ENCODE data around the gene ROPN1L.

The ROPN1L gene

GRCh38 chr5:10476878-10477277 is 35.2 kb downstream of the ROPN1L start:
- no peaks in the 10 kb centered on the region for H3K9me2 ChIP-seq (replicated peaks; ENCODE audit: insufficient read depth, low read length)
- no peak overlapping the region for H3K9ac ChIP-seq (ENCODE audit: low read length)
- TF ChIP-seq CTCF (IDR thresholded peaks at IDR 0.05; ENCODE audit: insufficient read depth, low read length, poor library complexity, severe bottlenecking) (no peak), EZH2phosphoT487 (conservative IDR thresholded peaks at IDR 0.05; ENCODE audit: low read length) (no peak)
- no peaks in the 10 kb centered on the region for H3K9me3 ChIP-seq (ENCODE audit: insufficient read depth, low read length)
- no peaks in the 10 kb centered on the region for H3K27me3 ChIP-seq (ENCODE audit: low read length)
- H3K79me2 ChIP-seq (ENCODE audit: insufficient read depth, low read length) = no peaks in the 10 kb centered on the region
- no peak overlapping the region for H3K27ac ChIP-seq (ENCODE audit: low read depth, low read length)
- H3F3A ChIP-seq (ENCODE audit: insufficient read depth) = no peaks in the 10 kb centered on the region
- no peak overlapping the region for H2AFZ ChIP-seq (ENCODE audit: low read depth, low read length, severe bottlenecking)
- no peaks in the 10 kb centered on the region for H4K20me1 ChIP-seq (ENCODE audit: low read depth, low read length)
- H3K36me3 ChIP-seq (ENCODE audit: low read length) = no peaks in the 10 kb centered on the region
- no peak overlapping the region for H3K4me3 ChIP-seq (ENCODE audit: insufficient read depth, low read length, poor library complexity, severe bottlenecking)
- no peak overlapping the region for H3K4me2 ChIP-seq (ENCODE audit: low read depth, low read length, poor library complexity, severe bottlenecking)

DNA sequence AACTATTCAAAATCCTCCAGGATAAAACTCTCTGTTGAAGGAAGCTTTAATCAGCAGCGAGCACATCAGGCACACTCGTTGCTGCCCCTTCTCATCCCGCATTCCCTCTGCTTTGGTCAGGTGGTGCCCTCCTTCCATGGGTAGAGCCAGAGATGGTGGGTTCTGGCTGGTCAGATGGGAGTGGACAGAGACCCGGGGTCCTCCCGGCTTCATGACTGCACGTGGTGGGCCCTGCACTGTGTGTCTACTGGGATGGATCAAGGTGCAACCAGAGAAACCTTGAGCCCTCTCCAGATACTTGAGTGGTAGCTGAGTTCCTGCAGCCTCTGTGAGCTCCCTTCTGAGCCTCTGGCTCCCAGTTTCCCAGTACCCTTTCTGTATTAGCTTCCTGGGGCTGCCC is 36.3 kb downstream of the ROPN1L start:
- H3K4me3 ChIP-seq (ENCODE audit: insufficient read depth, low read length, poor library complexity, severe bottlenecking) = no peak overlapping the region
- no peaks in the 10 kb centered on the region for H3K79me2 ChIP-seq (ENCODE audit: insufficient read depth, low read length)
- no peak overlapping the region for H3K27ac ChIP-seq (ENCODE audit: low read depth, low read length)
- H3F3A ChIP-seq (ENCODE audit: insufficient read depth) = no peaks in the 10 kb centered on the region
- no peaks in the 10 kb centered on the region for H3K27me3 ChIP-seq (ENCODE audit: low read length)
- H3K36me3 ChIP-seq (ENCODE audit: low read length) = no peaks in the 10 kb centered on the region
- H3K9ac ChIP-seq (ENCODE audit: low read length) = no peak overlapping the region
- H3K9me2 ChIP-seq (replicated peaks; ENCODE audit: insufficient read depth, low read length) = no peaks in the 10 kb centered on the region
- TF ChIP-seq EZH2phosphoT487 (conservative IDR thresholded peaks at IDR 0.05; ENCODE audit: low read length) (no peak), CTCF (IDR thresholded peaks at IDR 0.05; ENCODE audit: insufficient read depth, low read length, poor library complexity, severe bottlenecking) (no peak)
- H3K4me2 ChIP-seq (ENCODE audit: low read depth, low read length, poor library complexity, severe bottlenecking) = no peak overlapping the region
- no peak overlapping the region for H2AFZ ChIP-seq (ENCODE audit: low read depth, low read length, severe bottlenecking)
- no peaks in the 10 kb centered on the region for H4K20me1 ChIP-seq (ENCODE audit: low read depth, low read length)
- no peaks in the 10 kb centered on the region for H3K9me3 ChIP-seq (ENCODE audit: insufficient read depth, low read length)

GRCh38 chr5:10478436-10478835 is 36.8 kb downstream of the ROPN1L start:
- Histone ChIP-seq H3K27me3 (ENCODE audit: low read length) (no peaks in the 10 kb centered on the region), H4K20me1 (ENCODE audit: low read depth, low read length) (no peaks in the 10 kb centered on the region), H3K9me2 (replicated peaks; ENCODE audit: insufficient read depth, low read length) (no peaks in the 10 kb centered on the region), H3K36me3 (ENCODE audit: low read length) (no peaks in the 10 kb centered on the region), H3K9me3 (ENCODE audit: insufficient read depth, low read length) (no peaks in the 10 kb centered on the region), H2AFZ (ENCODE audit: low read depth, low read length, severe bottlenecking) (no peak overlapping the region), H3K4me3 (ENCODE audit: insufficient read depth, low read length, poor library complexity, severe bottlenecking) (no peak overlapping the region), H3K27ac (ENCODE audit: low read depth, low read length) (no peak overlapping the region), H3K4me2 (ENCODE audit: low read depth, low read length, poor library complexity, severe bottlenecking) (no peak overlapping the region), H3K79me2 (ENCODE audit: insufficient read depth, low read length) (no peaks in the 10 kb centered on the region), H3K9ac (ENCODE audit: low read length) (no peak overlapping the region), H3F3A (ENCODE audit: insufficient read depth) (no peaks in the 10 kb centered on the region)
- TF ChIP-seq EZH2phosphoT487 (conservative IDR thresholded peaks at IDR 0.05; ENCODE audit: low read length) = no peak
- no peak for TF ChIP-seq CTCF (IDR thresholded peaks at IDR 0.05; ENCODE audit: insufficient read depth, low read length, poor library complexity, severe bottlenecking)
